ENCODE results near the gene RSPO4.

RSPO4 gene

GRCh38 chr20:944774-945410, 57.2 kb downstream of the RSPO4 start:
- Histone ChIP-seq H3K27ac (ENCODE audit: low read depth, low read length) (no peak overlapping the region), H3K9ac (ENCODE audit: low read length) (no peak overlapping the region), H3K27me3 (ENCODE audit: control insufficient read depth, insufficient read depth, low read length) (peaks cover 4% of the 10 kb centered on the region), H3K4me3 (ENCODE audit: low read length) (no peak overlapping the region), H3K36me3 (ENCODE audit: control insufficient read depth, insufficient read depth, low read length) (no peaks in the 10 kb centered on the region), H3K4me1 (ENCODE audit: control insufficient read depth, insufficient read depth, low read length) (no peaks in the 10 kb centered on the region)

- H3K4me1 ChIP-seq (ENCODE audit: control insufficient read depth, insufficient read depth, low read length): no peaks in the 10 kb centered on the region
- no peak overlapping the region for H3K27ac ChIP-seq (ENCODE audit: low read depth, low read length)
- H3K36me3 ChIP-seq (ENCODE audit: control insufficient read depth, insufficient read depth, low read length): no peaks in the 10 kb centered on the region
- peaks cover 4% of the 10 kb centered on the region for H3K27me3 ChIP-seq (ENCODE audit: control insufficient read depth, insufficient read depth, low read length)
- no peak overlapping the region for H3K9ac ChIP-seq (ENCODE audit: low read length)
- no peak overlapping the region for H3K4me3 ChIP-seq (ENCODE audit: low read length)
Measured at GRCh38 chr20:944148-944547, 58.0 kb downstream of the RSPO4 start.

GRCh38 chr20:942611-943010, 59.5 kb downstream of the RSPO4 start:
- Histone ChIP-seq H3K4me3 (ENCODE audit: low read length) (no peak overlapping the region), H3K27ac (ENCODE audit: low read depth, low read length) (no peak overlapping the region), H3K9ac (ENCODE audit: low read length) (no peak overlapping the region), H3K36me3 (ENCODE audit: control insufficient read depth, insufficient read depth, low read length) (no peaks in the 10 kb centered on the region), H3K4me1 (ENCODE audit: control insufficient read depth, insufficient read depth, low read length) (no peaks in the 10 kb centered on the region), H3K27me3 (ENCODE audit: control insufficient read depth, insufficient read depth, low read length) (peaks cover 4% of the 10 kb centered on the region)

GRCh38 chr20:940926-941325, 61.2 kb downstream of the RSPO4 start:
- no peak overlapping the region for H3K4me3 ChIP-seq (ENCODE audit: low read length)
- H3K9ac ChIP-seq (ENCODE audit: low read length): no peak overlapping the region
- H3K27me3 ChIP-seq (ENCODE audit: control insufficient read depth, insufficient read depth, low read length): no peaks in the 10 kb centered on the region
- H3K36me3 ChIP-seq (ENCODE audit: control insufficient read depth, insufficient read depth, low read length): no peaks in the 10 kb centered on the region
- no peak overlapping the region for H3K27ac ChIP-seq (ENCODE audit: low read depth, low read length)
- no peaks in the 10 kb centered on the region for H3K4me1 ChIP-seq (ENCODE audit: control insufficient read depth, insufficient read depth, low read length)

DNA sequence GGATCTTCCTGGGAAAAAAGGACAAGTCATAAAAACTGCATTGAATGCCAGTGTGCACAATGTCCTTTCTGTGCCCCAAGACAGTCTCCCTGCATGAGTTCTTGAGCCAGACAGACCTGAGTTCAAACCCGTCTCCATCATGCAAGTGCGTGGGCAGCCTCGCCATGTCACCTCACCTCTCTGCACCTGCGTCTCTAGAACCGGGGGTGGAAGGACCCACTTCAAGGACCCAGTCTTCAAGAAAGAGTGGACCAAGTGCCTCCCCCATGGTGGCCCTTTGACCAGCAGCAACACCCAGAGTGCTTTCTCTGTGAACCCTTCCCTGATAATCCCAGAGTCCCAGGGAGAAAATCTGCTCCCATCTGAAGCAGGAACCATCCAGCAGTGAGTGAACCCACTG, 62.5 kb downstream of the RSPO4 start:
- H3K27ac ChIP-seq (ENCODE audit: low read depth, low read length): no peak overlapping the region
- H3K27me3 ChIP-seq (ENCODE audit: control insufficient read depth, insufficient read depth, low read length): no peaks in the 10 kb centered on the region
- no peaks in the 10 kb centered on the region for H3K4me1 ChIP-seq (ENCODE audit: control insufficient read depth, insufficient read depth, low read length)
- H3K4me3 ChIP-seq (ENCODE audit: low read length): no peak overlapping the region
- H3K36me3 ChIP-seq (ENCODE audit: control insufficient read depth, insufficient read depth, low read length): no peaks in the 10 kb centered on the region
- no peak overlapping the region for H3K9ac ChIP-seq (ENCODE audit: low read length)

DNA sequence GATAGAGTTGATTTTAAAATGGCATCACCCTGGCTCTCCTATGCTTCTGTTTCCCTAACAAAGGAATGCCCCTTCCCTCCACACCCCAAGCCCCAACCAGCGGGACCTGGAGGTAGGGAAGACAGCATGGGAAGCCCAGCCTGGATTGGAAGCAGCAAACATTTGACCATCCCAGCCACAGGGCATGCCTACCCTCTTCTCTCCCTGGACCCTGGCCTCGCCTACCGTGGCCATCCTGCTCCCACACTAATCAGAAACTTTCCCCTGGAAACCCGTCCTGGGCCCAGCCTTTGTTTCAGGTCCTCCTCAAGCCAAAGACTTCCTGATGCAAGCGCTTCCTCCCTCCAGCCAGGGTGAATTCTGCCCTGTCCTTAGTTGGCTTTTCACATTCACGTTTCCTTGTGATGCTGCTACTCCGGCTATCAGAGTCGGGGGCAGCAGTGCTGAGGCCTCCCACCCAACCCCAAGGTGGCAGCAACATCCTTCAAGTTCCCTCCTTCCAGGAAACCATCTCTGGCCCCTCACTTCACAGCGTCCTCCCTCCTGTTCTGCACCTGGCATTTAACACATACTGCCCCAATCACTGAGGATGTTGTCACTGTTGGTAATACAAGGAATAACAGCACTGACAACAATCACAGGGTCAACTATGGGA, 67.8 kb downstream of the RSPO4 start:
- Histone ChIP-seq H3K4me3 (ENCODE audit: low read length) (no peak overlapping the region), H3K9ac (ENCODE audit: low read length) (no peak overlapping the region), H3K27ac (ENCODE audit: low read depth, low read length) (no peak overlapping the region), H3K27me3 (ENCODE audit: control insufficient read depth, insufficient read depth, low read length) (no peaks in the 10 kb centered on the region), H3K36me3 (ENCODE audit: control insufficient read depth, insufficient read depth, low read length) (no peaks in the 10 kb centered on the region), H3K4me1 (ENCODE audit: control insufficient read depth, insufficient read depth, low read length) (no peaks in the 10 kb centered on the region)

GRCh38 chr20:933029-933428, 69.1 kb downstream of the RSPO4 start:
- H3K4me3 ChIP-seq (ENCODE audit: low read length): no peak overlapping the region
- H3K27me3 ChIP-seq (ENCODE audit: control insufficient read depth, insufficient read depth, low read length): no peaks in the 10 kb centered on the region
- H3K9ac ChIP-seq (ENCODE audit: low read length): no peak overlapping the region
- no peaks in the 10 kb centered on the region for H3K4me1 ChIP-seq (ENCODE audit: control insufficient read depth, insufficient read depth, low read length)
- no peaks in the 10 kb centered on the region for H3K36me3 ChIP-seq (ENCODE audit: control insufficient read depth, insufficient read depth, low read length)
- no peak overlapping the region for H3K27ac ChIP-seq (ENCODE audit: low read depth, low read length)

- H3K27me3 ChIP-seq (ENCODE audit: control insufficient read depth, insufficient read depth, low read length): no peaks in the 10 kb centered on the region
- no peak overlapping the region for H3K9ac ChIP-seq (ENCODE audit: low read length)
- H3K4me3 ChIP-seq (ENCODE audit: low read length): no peak overlapping the region
- H3K27ac ChIP-seq (ENCODE audit: low read depth, low read length): no peak overlapping the region
- H3K36me3 ChIP-seq (ENCODE audit: control insufficient read depth, insufficient read depth, low read length): no peaks in the 10 kb centered on the region
- H3K4me1 ChIP-seq (ENCODE audit: control insufficient read depth, insufficient read depth, low read length): no peaks in the 10 kb centered on the region
Measured at GRCh38 chr20:931401-931800, 70.7 kb downstream of the RSPO4 start.

GRCh38 chr20:926670-927069, 75.4 kb downstream of the RSPO4 start:
- H3K36me3 ChIP-seq (ENCODE audit: control insufficient read depth, insufficient read depth, low read length): no peaks in the 10 kb centered on the region
- no peak overlapping the region for H3K4me3 ChIP-seq (ENCODE audit: low read length)
- no peaks in the 10 kb centered on the region for H3K4me1 ChIP-seq (ENCODE audit: control insufficient read depth, insufficient read depth, low read length)
- no peaks in the 10 kb centered on the region for H3K27me3 ChIP-seq (ENCODE audit: control insufficient read depth, insufficient read depth, low read length)
- no peak overlapping the region for H3K27ac ChIP-seq (ENCODE audit: low read depth, low read length)
- no peak overlapping the region for H3K9ac ChIP-seq (ENCODE audit: low read length)

GRCh38 chr20:925516-925915, 76.6 kb downstream of the RSPO4 start:
- Histone ChIP-seq H3K4me1 (ENCODE audit: control insufficient read depth, insufficient read depth, low read length) (no peaks in the 10 kb centered on the region), H3K36me3 (ENCODE audit: control insufficient read depth, insufficient read depth, low read length) (no peaks in the 10 kb centered on the region), H3K27me3 (ENCODE audit: control insufficient read depth, insufficient read depth, low read length) (no peaks in the 10 kb centered on the region), H3K9ac (ENCODE audit: low read length) (no peak overlapping the region), H3K4me3 (ENCODE audit: low read length) (no peak overlapping the region), H3K27ac (ENCODE audit: low read depth, low read length) (no peak overlapping the region)

GRCh38 chr20:924639-925038, 77.5 kb downstream of the RSPO4 start:
- H3K9ac ChIP-seq (ENCODE audit: low read length): no peak overlapping the region
- H3K27ac ChIP-seq (ENCODE audit: low read depth, low read length): no peak overlapping the region
- no peaks in the 10 kb centered on the region for H3K27me3 ChIP-seq (ENCODE audit: control insufficient read depth, insufficient read depth, low read length)
- H3K4me1 ChIP-seq (ENCODE audit: control insufficient read depth, insufficient read depth, low read length): no peaks in the 10 kb centered on the region
- H3K4me3 ChIP-seq (ENCODE audit: low read length): no peak overlapping the region
- no peaks in the 10 kb centered on the region for H3K36me3 ChIP-seq (ENCODE audit: control insufficient read depth, insufficient read depth, low read length)

DNA sequence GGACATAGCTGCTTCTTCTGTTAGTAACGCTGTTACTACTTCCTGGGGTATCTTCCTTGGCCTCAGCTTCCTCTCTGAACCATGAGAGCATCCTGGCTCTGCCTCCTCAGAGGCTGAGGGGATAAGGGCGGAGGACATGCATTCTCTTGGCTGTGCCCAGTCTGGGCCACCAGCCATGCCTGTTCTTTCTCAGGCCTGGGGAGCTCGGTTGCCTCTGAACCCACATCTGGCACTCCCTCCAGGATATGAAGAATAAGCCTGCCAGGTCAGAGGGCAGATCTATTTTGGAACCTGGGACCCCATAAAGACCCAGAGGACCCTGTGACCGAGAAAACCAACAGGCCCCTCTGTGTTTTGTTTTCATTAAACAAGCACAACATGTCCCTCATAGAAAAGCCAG, 79.3 kb downstream of the RSPO4 start:
- Histone ChIP-seq H3K4me1 (ENCODE audit: control insufficient read depth, insufficient read depth, low read length) (no peaks in the 10 kb centered on the region), H3K36me3 (ENCODE audit: control insufficient read depth, insufficient read depth, low read length) (no peaks in the 10 kb centered on the region), H3K27me3 (ENCODE audit: control insufficient read depth, insufficient read depth, low read length) (no peaks in the 10 kb centered on the region), H3K9ac (ENCODE audit: low read length) (no peak overlapping the region), H3K27ac (ENCODE audit: low read depth, low read length) (no peak overlapping the region), H3K4me3 (ENCODE audit: low read length) (no peak overlapping the region)

- Histone ChIP-seq H3K27ac (ENCODE audit: low read depth, low read length) (no peak overlapping the region), H3K9ac (ENCODE audit: low read length) (no peak overlapping the region), H3K27me3 (ENCODE audit: control insufficient read depth, insufficient read depth, low read length) (no peaks in the 10 kb centered on the region), H3K4me3 (ENCODE audit: low read length) (no peak overlapping the region), H3K36me3 (ENCODE audit: control insufficient read depth, insufficient read depth, low read length) (no peaks in the 10 kb centered on the region), H3K4me1 (ENCODE audit: control insufficient read depth, insufficient read depth, low read length) (no peaks in the 10 kb centered on the region)
Measured at GRCh38 chr20:921068-921467, 81.0 kb downstream of the RSPO4 start.

Data from rectal smooth muscle tissue (tissue), 1 donor.